IMR-90 (cell line): ENCODE data around the gene CD164L2. TPM values are rescaled to one million over a fixed set of nuclear protein-coding genes. Genes with fewer than 3 reads are reported as not detected.
A peak's percentile ranks its signal among the peaks of the same experiment; 100 is the strongest.

Experiments used
- ATAC-seq: fragments of 200-7000 bp; cut with Tn5 transposase; 2 replicates; pipeline ENCODE4 v1.9.1; 2020; ENCODE audit warnings: low read depth, mild to moderate bottlenecking, moderate library complexity
- BruUV-seq: library from RNA; stranded (reverse); fragments of 400-500 nt; replicated peaks from 2 replicates; lab custom pipeline; 2021; lab: Mats Ljungman, UMichigan
- CTCF ChIA-PET: fragments of 300-600 bp; formaldehyde crosslinking; extraction: SDS; loops from one replicate; lab custom pipeline; 2021; ENCODE audit warnings: antibody characterized with exemption; lab: Yijun Ruan, JAX
- POLR2A ChIA-PET: fragments of 300-600 bp; sonication (Branson Sonifier 250); formaldehyde crosslinking; loops from one replicate; lab custom pipeline; 2022; ENCODE audit warnings: antibody characterized with exemption; ENCODE audit not compliant: unreplicated experiment; lab: Charles Lee
- DNase-seq: peaks from one replicate; pipeline ENCODE4 v3.0.0; 2013
- H2AFZ ChIP-seq: replicated peaks from 2 replicates; pipeline ENCODE3; 2013; ENCODE audit warnings: low read length, mild to moderate bottlenecking; ENCODE audit not compliant: poor library complexity
- H2AK5ac ChIP-seq: 2 replicates; pipeline ENCODE4 v1.6.1; 2013; ENCODE audit warnings: low read depth, low read length, inconsistent platforms
- H2AK9ac ChIP-seq: replicated peaks from 2 replicates; pipeline ENCODE3; 2013; ENCODE audit warnings: mild to moderate bottlenecking, low read depth, low read length, moderate library complexity; ENCODE audit not compliant: poor library complexity
- H2BK120ac ChIP-seq: 2 replicates; pipeline ENCODE4 v1.6.1; 2013; ENCODE audit warnings: low read depth, low read length, inconsistent platforms
- H2BK15ac ChIP-seq: 3 replicates; pipeline ENCODE4 v1.6.1; 2013; ENCODE audit warnings: low read depth, low read length, inconsistent platforms
- H2BK20ac ChIP-seq: 2 replicates; pipeline ENCODE4 v1.6.1; 2013; ENCODE audit warnings: low read depth, mild to moderate bottlenecking, inconsistent platforms, low read length, moderate library complexity
- H2BK5ac ChIP-seq: 2 replicates; pipeline ENCODE4 v1.6.1; 2013; ENCODE audit warnings: mild to moderate bottlenecking, low read depth, low read length, inconsistent platforms; ENCODE audit not compliant: poor library complexity, severe bottlenecking
- H3K14ac ChIP-seq: replicated peaks from 2 replicates; pipeline ENCODE4 v1.6.1; 2013; ENCODE audit warnings: low read depth, low read length, inconsistent platforms
- H3K18ac ChIP-seq: 2 replicates; pipeline ENCODE4 v1.6.1; 2013; ENCODE audit warnings: low read depth, low read length, control low read depth
- H3K23ac ChIP-seq: 2 replicates; pipeline ENCODE4 v1.6.1; 2013; ENCODE audit warnings: low read depth, low read length, inconsistent platforms
- H3K27ac ChIP-seq: 2 replicates; pipeline ENCODE4 v1.5.1; 2013; ENCODE audit warnings: mild to moderate bottlenecking, control low read depth, low read length; ENCODE audit not compliant: insufficient read depth
- H3K27me3 ChIP-seq: 2 replicates; pipeline ENCODE4 v1.6.1; 2013; ENCODE audit warnings: low read length; ENCODE audit not compliant: control insufficient read depth, insufficient read depth
- H3K36me3 ChIP-seq: 2 replicates; pipeline ENCODE4 v1.6.1; 2013; ENCODE audit warnings: low read length, mixed read lengths; ENCODE audit not compliant: control insufficient read depth, insufficient read depth
- H3K4ac ChIP-seq: 2 replicates; pipeline ENCODE4 v1.6.1; 2013; ENCODE audit warnings: low read depth, low read length, inconsistent platforms
- H3K4me1 ChIP-seq: 2 replicates; pipeline ENCODE4 v1.6.1; 2013; ENCODE audit warnings: low read length, mixed read lengths; ENCODE audit not compliant: control insufficient read depth, insufficient read depth
- H3K4me2 ChIP-seq: 2 replicates; pipeline ENCODE4 v1.6.1; 2013; ENCODE audit warnings: low read depth, mild to moderate bottlenecking, control low read depth, low read length, moderate library complexity
- H3K4me3 ChIP-seq: 2 replicates; pipeline ENCODE4 v1.5.1; 2013; ENCODE audit warnings: low read depth, mild to moderate bottlenecking, control low read depth, low read length, moderate library complexity; ENCODE audit not compliant: insufficient read depth
- H3K56ac ChIP-seq: 2 replicates; pipeline ENCODE4 v1.6.1; 2013; ENCODE audit warnings: low read length, inconsistent platforms; ENCODE audit not compliant: insufficient read depth; ENCODE audit errors: extremely low read depth
- H3K79me1 ChIP-seq, 2 experiments: 2 replicates each; pipeline ENCODE4 v1.6.1; 2013; ENCODE audit warnings: low read length in 2 of 2, inconsistent platforms in 1 of 2, low read depth in 1 of 2
- H3K9ac ChIP-seq: 2 replicates; pipeline ENCODE4 v1.6.1; 2013; ENCODE audit warnings: low read depth, low read length, control low read depth
- H3K9me1 ChIP-seq: 2 replicates; pipeline ENCODE4 v1.6.1; 2013; ENCODE audit warnings: low read length, inconsistent platforms; ENCODE audit not compliant: insufficient read depth
- H3K9me3 ChIP-seq: 2 replicates; pipeline ENCODE4 v1.6.1; 2013; ENCODE audit warnings: low read length; ENCODE audit not compliant: control insufficient read depth, insufficient read depth
- H4K20me1 ChIP-seq: 2 replicates; pipeline ENCODE4 v1.6.1; 2013; ENCODE audit warnings: low read length, inconsistent platforms; ENCODE audit not compliant: insufficient read depth
- H4K5ac ChIP-seq: 2 replicates; pipeline ENCODE4 v1.6.1; 2013; ENCODE audit warnings: mild to moderate bottlenecking, low read depth, low read length, control low read depth
- H4K8ac ChIP-seq, 2 experiments: 2 replicates each; pipeline ENCODE4 v1.6.1; 2013; ENCODE audit warnings: low read depth in 2 of 2, low read length in 2 of 2, control low read depth in 1 of 2, inconsistent platforms in 1 of 2
- H4K91ac ChIP-seq: 2 replicates; pipeline ENCODE4 v1.6.1; 2013; ENCODE audit warnings: low read depth, low read length, inconsistent platforms; ENCODE audit not compliant: insufficient read depth
- BHLHE40 ChIP-seq: fragments of 150-350 bp; IDR thresholded peaks from 2 replicates; pipeline ENCODE4 v1.6.1; 2016; ENCODE audit warnings: mild to moderate bottlenecking, low read depth, low read length
- CEBPB ChIP-seq: IDR thresholded peaks from 2 replicates; pipeline ENCODE4 v1.6.1; 2012; ENCODE audit warnings: low read depth, low read length, improper control_type of control experiment
- CHD1 ChIP-seq: IDR thresholded peaks from 2 replicates; pipeline ENCODE4 v1.6.1; 2012; ENCODE audit warnings: low read depth, low read length, improper control_type of control experiment
- CTCF ChIP-seq: conservative IDR thresholded peaks from 2 replicates; pipeline ENCODE4 v1.5.1; 2012; ENCODE audit warnings: mild to moderate bottlenecking, low read depth, low read length, improper control_type of control experiment
- ELK1 ChIP-seq: fragments of 150-350 bp; IDR thresholded peaks from 2 replicates; pipeline ENCODE4 v1.6.1; 2016; ENCODE audit warnings: low read depth, mild to moderate bottlenecking, low read length, moderate library complexity, borderline replicate concordance
- FOS ChIP-seq: fragments of 150-350 bp; IDR thresholded peaks from 2 replicates; pipeline ENCODE4 v1.6.1; 2016; ENCODE audit warnings: low read depth, low read length
- MAFK ChIP-seq: IDR thresholded peaks from 2 replicates; pipeline ENCODE4 v1.6.1; 2012; ENCODE audit warnings: low read depth, low read length, improper control_type of control experiment
- MXI1 ChIP-seq: IDR thresholded peaks from 2 replicates; pipeline ENCODE4 v1.6.1; 2012; ENCODE audit warnings: low read depth, mild to moderate bottlenecking, low read length, moderate library complexity, borderline replicate concordance
- NFE2L2 ChIP-seq: fragments of 150-350 bp; IDR thresholded peaks from 2 replicates; pipeline ENCODE4 v1.6.1; 2016; ENCODE audit warnings: low read depth, mild to moderate bottlenecking, low read length
- RAD21 ChIP-seq: IDR thresholded peaks from 2 replicates; pipeline ENCODE4 v1.6.1; 2012; ENCODE audit warnings: low read length, improper control_type of control experiment
- RCOR1 ChIP-seq: IDR thresholded peaks from 2 replicates; pipeline ENCODE4 v1.6.1; 2012; ENCODE audit warnings: mild to moderate bottlenecking, low read length, improper control_type of control experiment; ENCODE audit not compliant: insufficient replicate concordance
- SMC3 ChIP-seq: fragments of 150-350 bp; IDR thresholded peaks from 2 replicates; pipeline ENCODE4 v1.6.1; 2016; ENCODE audit warnings: low read depth, mild to moderate bottlenecking, antibody characterized with exemption, low read length, moderate library complexity
- WGBS, 2 experiments: methylation state at CpG; one replicate each; pipeline versions ENCODE4 v1.1.5 to v1.1.7; 2013; ENCODE audit warnings: missing lambda C conversion rate in 2 of 2; ENCODE audit not compliant: insufficient read length in 1 of 2; ENCODE audit errors: extremely low coverage in 2 of 2; 5-methylcytosine and 5-hydroxymethylcytosine counted together
- dilution Hi-C: fragments of 300-500 bp; cut with HindIII; formaldehyde crosslinking; loops from one replicate; pipeline ENCODE4 v1.14.3; 2018; ENCODE audit warnings: low sequenced_read_pairs; ENCODE audit not compliant: unreplicated experiment
- in situ Hi-C: fragments of 300-500 bp; cut with MboI; formaldehyde crosslinking; loops from 3 replicates; pipeline ENCODE4 v1.14.3; 2019; ENCODE audit warnings: low sequenced_read_pairs, inconsistent platforms, mixed read lengths
- intact Hi-C: fragments of 100-400 bp; cut with micrococcal nuclease; formaldehyde crosslinking; loops from 2 replicates; pipeline ENCODE4 v1.10.0; 2022
- polyA plus RNA-seq, 3 experiments: library from polyadenylated mRNA; depleted of rRNA; stranded (reverse); fragments of >200 nt; gene quantifications; 2 replicates each; pipeline ENCODE4 v1.2.3, GENCODE V29; 2012; ENCODE audit warnings: low replicate concordance in 1 of 3
- total RNA-seq: library from RNA; depleted of rRNA; stranded (reverse); fragments of >200 nt; gene quantifications from 2 replicates; pipeline ENCODE4 v1.2.3, GENCODE V29; 2012
- TF ChIP-seq, protein P1 (sequence below): fragments of 150-350 bp; IDR thresholded peaks from 2 replicates; pipeline ENCODE4 v1.6.1; 2017; ENCODE audit warnings: mild to moderate bottlenecking, antibody characterized with exemption, low read length, low read depth

The CD164L2 gene
- total and polyA plus RNA-seq, 2 of the 4 experiments (the other 2 are of a cell fraction): not detected

DNA sequence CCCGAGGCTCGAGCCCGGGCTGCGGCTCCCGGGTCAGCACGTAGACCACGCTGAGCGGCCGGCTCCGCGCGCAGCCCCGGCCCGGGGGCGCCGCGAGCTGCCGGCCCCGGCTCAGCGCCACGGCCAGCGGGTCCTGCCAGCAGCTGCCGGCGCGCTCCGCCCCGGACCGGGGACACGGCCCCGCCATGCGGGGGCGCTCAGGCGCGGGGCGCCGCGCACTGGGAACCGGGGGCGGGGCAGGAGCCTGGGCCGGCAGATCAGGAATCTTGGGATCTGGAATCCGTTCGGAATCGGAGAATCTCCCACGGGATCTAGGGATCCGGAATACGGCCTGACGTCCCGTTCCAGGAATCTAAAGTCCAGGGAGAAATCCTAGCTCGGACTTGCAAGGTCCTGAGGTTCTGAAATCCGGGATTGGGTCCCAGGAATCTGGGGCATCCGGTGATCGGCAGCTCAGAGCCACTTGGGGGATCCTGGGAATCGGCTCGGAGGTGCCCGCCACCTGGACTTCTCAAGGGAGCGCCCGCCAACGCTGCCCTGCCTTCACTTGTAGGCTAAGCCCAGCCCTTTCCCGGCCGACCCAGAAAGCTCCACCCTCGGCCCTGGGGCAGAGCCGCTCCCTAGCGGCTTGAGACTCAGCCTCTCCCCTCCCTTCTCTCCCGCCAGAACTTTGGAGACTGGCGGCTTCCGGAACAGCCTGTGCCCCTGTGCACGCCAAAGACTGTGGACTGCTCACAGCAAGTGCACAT is 16.5 kb downstream of the CD164L2 start, which contains the start of gene MAP3K6:
TSS of gene MAP3K6 (minus strand) at position 551 of the 749 bp plus-strand sequence. CDS start at position 187, 364 bp downstream.
- no TSS peak for BruUV-seq
- POLR2A ChIA-PET: interaction anchor here (0.5 to 0.8 kb wide), 2 partner anchors 44 to 313 kb away, joined by 3 to 5 read pairs; partner anchors contain the start of gene TMEM222
- TF ChIP-seq CTCF: peak; percentile 67
- TF ChIP-seq, protein P1, sequence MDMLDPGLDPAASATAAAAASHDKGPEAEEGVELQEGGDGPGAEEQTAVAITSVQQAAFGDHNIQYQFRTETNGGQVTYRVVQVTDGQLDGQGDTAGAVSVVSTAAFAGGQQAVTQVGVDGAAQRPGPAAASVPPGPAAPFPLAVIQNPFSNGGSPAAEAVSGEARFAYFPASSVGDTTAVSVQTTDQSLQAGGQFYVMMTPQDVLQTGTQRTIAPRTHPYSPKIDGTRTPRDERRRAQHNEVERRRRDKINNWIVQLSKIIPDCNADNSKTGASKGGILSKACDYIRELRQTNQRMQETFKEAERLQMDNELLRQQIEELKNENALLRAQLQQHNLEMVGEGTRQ: no peak
- no peak for TF ChIP-seq MAFK
- no peak for TF ChIP-seq SMC3
- no peak for TF ChIP-seq RCOR1
- no peak; the same call in 1 of the 2 replicates for TF ChIP-seq RAD21
- TF ChIP-seq BHLHE40: no peak
- TF ChIP-seq CHD1: no peak
- TF ChIP-seq ELK1: no peak
- TF ChIP-seq FOS: no peak
- TF ChIP-seq MXI1: peak; percentile 54; the same call in 1 of the 2 replicates
- no peak for TF ChIP-seq NFE2L2
- TF ChIP-seq CEBPB: no peak

More for the DNA sequence above, 16.5 kb downstream of the CD164L2 start, which contains the start of gene MAP3K6:
- Histone ChIP-seq H3K4ac (peak within 1 kb of the TSS; percentile 91), H3K79me1 (peaks cover 6 to 24% of the 10 kb centered on the region in 2 experiments; a peak in 3 of 4 replicates), H3K9me3 (no peaks in the 10 kb centered on the region), H4K5ac (peak within 1 kb of the TSS; percentile 78; the same call in 1 of the 2 replicates), H2BK20ac (no peak within 1 kb of the TSS), H2AK9ac (peak within 1 kb of the TSS; percentile 91), H3K27ac (peak within 1 kb of the TSS; percentile 94), H2AFZ (peak within 1 kb of the TSS; percentile 99), H2BK5ac (peak within 1 kb of the TSS; percentile 84), H3K18ac (peak within 1 kb of the TSS; percentile 55), H3K14ac (peak within 1 kb of the TSS; percentile 91), H3K9me1 (peaks cover 18% of the 10 kb centered on the region), H3K56ac (peak within 1 kb of the TSS; percentile 95), H4K20me1 (peaks cover 2% of the 10 kb centered on the region; the same call in 1 of the 2 replicates), H3K27me3 (no peaks in the 10 kb centered on the region), H2BK120ac (peak within 1 kb of the TSS; percentile 54), H2AK5ac (peak within 1 kb of the TSS; percentile 70), H3K4me2 (peak within 1 kb of the TSS; percentile 98), H3K4me3 (peak within 1 kb of the TSS; percentile 77), H3K36me3 (peaks cover 22% of the 10 kb centered on the region), H3K23ac (peak within 1 kb of the TSS; percentile 86), H4K8ac (peak within 1 kb of the TSS; percentile 71 to 93), H2BK15ac (no peak within 1 kb of the TSS), H4K91ac (peak within 1 kb of the TSS; percentile 79), H3K9ac (peak within 1 kb of the TSS; percentile 93), H3K4me1 (peaks cover 11% of the 10 kb centered on the region)
- in situ Hi-C loops (no loop called here), intact Hi-C loops (loop anchor here (2.0 kb wide), 1 partner anchor 66 kb away; no protein-coding TSS in a partner anchor), dilution Hi-C loops (no loop called here)
- peak; percentile 71 for ATAC-seq
- 0% methylated on average over 23 of the region's 67 CpGs; no CpG with 5 or more reads in 1 of the 2 experiments for WGBS, 2 experiments
- DNase-seq: peak; percentile 59
- CTCF ChIA-PET: interaction anchor here (0.8 to 2.3 kb wide), 9 partner anchors 11 to 70 kb away, joined by 3 to 9 read pairs (median 5); no protein-coding TSS in a partner anchor
